Measurements from ENCODE around the gene U2AF2. TPM values are rescaled to one million over a fixed set of nuclear protein-coding genes. Genes with fewer than 3 reads are reported as not detected.

Gene U2AF2
- total and polyA plus RNA-seq, 9 of the 15 experiments (the other 6 are each of a cell fraction or from before 2014, with no cell fraction given) = 3.0 to 331 (median 157) TPM

DNA sequence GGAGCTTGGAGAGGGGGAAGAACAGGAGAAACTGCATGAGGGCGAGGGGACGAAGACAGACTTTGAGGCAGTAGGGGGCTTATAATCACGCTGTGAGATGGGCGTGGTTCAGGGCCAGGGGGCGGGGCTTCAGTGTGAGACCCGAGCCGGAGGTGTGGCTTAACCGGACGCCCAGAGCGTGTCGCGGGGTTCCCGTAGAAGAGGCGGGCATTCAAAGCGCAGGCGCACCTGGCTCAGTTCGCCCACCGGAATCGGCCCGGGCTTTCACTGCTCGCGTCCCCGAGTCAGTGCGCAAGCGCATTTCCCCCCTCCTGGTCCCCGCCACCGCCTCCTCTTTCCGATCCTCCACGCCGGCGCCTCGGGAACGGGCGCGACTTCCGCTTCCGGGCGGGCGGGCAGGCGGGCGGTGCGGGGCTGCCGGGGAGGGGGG, 49.6 kb upstream of the U2AF2 start (continued):
- TF ChIP-seq ZNF609 (CRISPR knock-in tag; IDR thresholded peaks at IDR 0.05; ENCODE audit: borderline replicate concordance) = no peak
- TF ChIP-seq HDAC6 (IDR thresholded peaks at IDR 0.05; ENCODE audit: low read depth, low read length) = no peak
- TF ChIP-seq ZC3H8 (IDR thresholded peaks at IDR 0.05) = no peak
- no peak for TF ChIP-seq ETS2 (tag; IDR thresholded peaks at IDR 0.05; ENCODE audit: borderline replicate concordance, poor library complexity, severe bottlenecking)
- no peak for TF ChIP-seq MITF (IDR thresholded peaks at IDR 0.05)
- no peak for TF ChIP-seq JUNB (CRISPR knock-in tag; conservative IDR thresholded peaks at IDR 0.05)
- no peak for TF ChIP-seq STAG1 (CRISPR knock-in tag; IDR thresholded peaks at IDR 0.05; ENCODE audit: borderline replicate concordance)
- no peak for TF ChIP-seq SAFB2 (IDR thresholded peaks at IDR 0.05; ENCODE audit: borderline replicate concordance, low read depth, low read length, severe bottlenecking)
- TF ChIP-seq PRMT5 (CRISPR knock-in tag; IDR thresholded peaks at IDR 0.05) = no peak
- TF ChIP-seq HNRNPUL1 (IDR thresholded peaks at IDR 0.05; ENCODE audit: low read length) = no peak
- no peak for TF ChIP-seq MLLT1 (IDR thresholded peaks at IDR 0.05)
- TF ChIP-seq ZNF280B (CRISPR knock-in tag; IDR thresholded peaks at IDR 0.05) = no peak
- TF ChIP-seq PHF21A (IDR thresholded peaks at IDR 0.05; ENCODE audit: borderline replicate concordance, low read depth) = no peak
- no peak for TF ChIP-seq XRCC3 (IDR thresholded peaks at IDR 0.05)
- no peak for TF ChIP-seq GATAD2A (IDR thresholded peaks at IDR 0.05)
- peak; percentile 59; the same call in 1 of the 2 replicates for TF ChIP-seq ZBTB7A (IDR thresholded peaks at IDR 0.05; ENCODE audit: borderline replicate concordance, control insufficient read depth, low read depth, low read length)
- TF ChIP-seq PHF8 (IDR thresholded peaks at IDR 0.05; ENCODE audit: borderline replicate concordance, low read length) = peak; percentile 42; the same call in 1 of the 2 replicates
- no peak for TF ChIP-seq ZNF75A (CRISPR knock-in tag; IDR thresholded peaks at IDR 0.05)
- no peak for TF ChIP-seq GTF2F1 (IDR thresholded peaks at IDR 0.05; ENCODE audit: low read depth, low read length)
- no peak for TF ChIP-seq CBX5 (IDR thresholded peaks at IDR 0.05; ENCODE audit: borderline replicate concordance, low read depth)
- TF ChIP-seq MECOM (CRISPR knock-in tag; IDR thresholded peaks at IDR 0.05) = no peak
- no peak for TF ChIP-seq YBX1 (IDR thresholded peaks at IDR 0.05)

Measured in K562 (cell line).